Activated CD8-positive, alpha-beta T cell treated with anti-CD3 and anti-CD28 coated beads for 36 hours (primary cell): ENCODE data around the gene RPL27A. TPM values are rescaled to one million over a fixed set of nuclear protein-coding genes. Genes with fewer than 3 reads are reported as not detected.

Experiments used
- ATAC-seq: fragments of 200-7000 bp; cut with Tn5 transposase; one replicate; pipeline ENCODE4 v1.10.0; 2021; ENCODE audit warnings: mild to moderate bottlenecking, moderate library complexity
- CTCF ChIA-PET: fragments of 350-600 bp; sonication (Branson Sonifier 250); formaldehyde crosslinking; loops from one replicate; lab custom pipeline; 2021; ENCODE audit warnings: antibody characterized with exemption; lab: Charles Lee
- POLR2A ChIA-PET: fragments of 350-600 bp; sonication (Branson Sonifier 250); formaldehyde crosslinking; loops from one replicate; lab custom pipeline; 2021; ENCODE audit warnings: antibody characterized with exemption; lab: Charles Lee
- DNase-seq: peaks from one replicate; pipeline ENCODE4 v3.0.0-alpha.2; 2020
- H3K27ac Mint-ChIP-seq: one replicate; pipeline ENCODE4 v1.8.0; 2021; ENCODE audit warnings: mild to moderate bottlenecking, mixed read lengths
- H3K27me3 Mint-ChIP-seq: one replicate; pipeline ENCODE4 v1.8.0; 2021; ENCODE audit warnings: mixed read lengths
- H3K36me3 Mint-ChIP-seq: one replicate; pipeline ENCODE4 v1.8.0; 2021; ENCODE audit warnings: low read depth, mixed read lengths
- H3K4me1 Mint-ChIP-seq: one replicate; pipeline ENCODE4 v1.8.0; 2021; ENCODE audit warnings: low read depth, mixed read lengths
- H3K4me3 Mint-ChIP-seq: one replicate; pipeline ENCODE4 v1.8.0; 2021; ENCODE audit warnings: mild to moderate bottlenecking, moderate library complexity, mixed read lengths
- H3K9me3 Mint-ChIP-seq: one replicate; pipeline ENCODE4 v1.8.0; 2021; ENCODE audit warnings: mixed read lengths
- CTCF ChIP-seq: fragments of 200-600 bp; IDR thresholded peaks from one replicate; pipeline ENCODE4 v1.8.0; 2022; ENCODE audit warnings: antibody characterized with exemption, mild to moderate bottlenecking
- intact Hi-C: fragments of 100-400 bp; cut with micrococcal nuclease; formaldehyde crosslinking; loops from one replicate; pipeline ENCODE4 v1.10.0; 2022
- total RNA-seq, 2 experiments: library from RNA; stranded (reverse); gene quantifications; one replicate each; pipeline ENCODE4 v1.2.3, GENCODE V29; 2021

RPL27A gene
- total RNA-seq, 2 experiments from 2014 or later, result 959 to 987 TPM

DNA sequence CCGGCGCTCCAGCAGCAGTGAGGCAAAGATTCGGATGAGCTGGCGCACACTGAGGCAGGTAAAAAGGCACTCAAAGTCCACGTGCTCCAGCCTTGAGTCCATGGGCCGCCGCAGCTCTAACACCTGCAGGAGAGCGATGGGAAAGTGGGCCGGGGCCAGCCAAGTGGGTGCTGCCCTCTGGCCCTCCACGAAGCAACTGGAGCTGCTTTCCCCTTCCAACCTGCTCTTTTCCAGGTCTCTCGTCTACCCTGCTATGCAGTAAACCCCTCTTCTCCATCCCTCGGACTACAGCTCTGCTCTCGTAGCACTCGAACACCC lies 20.0 kb downstream of the RPL27A start:
- Mint-ChIP-seq H3K36me3 (peaks cover under 1% of the 10 kb centered on the region), H3K9me3 (no peaks in the 10 kb centered on the region), H3K4me3 (no peak overlapping the region), H3K27me3 (no peaks in the 10 kb centered on the region), H3K27ac (no peak overlapping the region), H3K4me1 (no peaks in the 10 kb centered on the region)
- intact Hi-C loops, result no loop called here
- DNase-seq (no peak), ATAC-seq (no peak)
- no peak for TF ChIP-seq CTCF
- ChIA-PET CTCF (no interaction called here), POLR2A (no interaction called here)

DNA sequence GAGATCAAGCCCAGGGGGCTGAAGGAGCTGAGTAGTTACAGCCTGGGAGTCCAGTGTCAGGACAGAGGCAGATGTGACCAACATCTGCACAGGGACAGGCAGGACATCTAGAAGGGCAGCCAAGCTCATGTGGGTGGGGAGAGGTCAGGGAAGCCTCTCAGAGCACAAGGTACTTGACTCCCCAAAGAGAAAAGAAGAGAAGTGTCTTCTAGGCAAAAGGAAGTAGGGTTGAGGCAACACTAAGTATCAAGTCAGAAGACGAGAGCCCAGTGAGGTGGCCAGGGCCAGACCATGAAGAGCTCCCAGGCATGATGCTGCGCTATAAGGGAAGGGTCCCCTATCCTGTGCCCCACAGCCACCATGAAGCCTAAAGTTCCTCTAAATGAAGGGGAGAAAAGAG lies 21.5 kb downstream of the RPL27A start:
- intact Hi-C loops, result no loop called here
- no peaks in the 10 kb centered on the region for H3K36me3 Mint-ChIP-seq
- no peaks in the 10 kb centered on the region for H3K27me3 Mint-ChIP-seq
- POLR2A ChIA-PET, result interaction anchor here (1.5 kb wide), 1 partner anchor 22 kb away, joined by 5 read pairs; the partner anchor contains the start of genes RPL27A and TRIM66
- H3K4me3 Mint-ChIP-seq, result no peak overlapping the region
- no peak for TF ChIP-seq CTCF
- ATAC-seq (no peak), DNase-seq (no peak)
- CTCF ChIA-PET, result no interaction called here
- H3K9me3 Mint-ChIP-seq, result no peaks in the 10 kb centered on the region
- no peak overlapping the region for H3K27ac Mint-ChIP-seq
- no peaks in the 10 kb centered on the region for H3K4me1 Mint-ChIP-seq

DNA sequence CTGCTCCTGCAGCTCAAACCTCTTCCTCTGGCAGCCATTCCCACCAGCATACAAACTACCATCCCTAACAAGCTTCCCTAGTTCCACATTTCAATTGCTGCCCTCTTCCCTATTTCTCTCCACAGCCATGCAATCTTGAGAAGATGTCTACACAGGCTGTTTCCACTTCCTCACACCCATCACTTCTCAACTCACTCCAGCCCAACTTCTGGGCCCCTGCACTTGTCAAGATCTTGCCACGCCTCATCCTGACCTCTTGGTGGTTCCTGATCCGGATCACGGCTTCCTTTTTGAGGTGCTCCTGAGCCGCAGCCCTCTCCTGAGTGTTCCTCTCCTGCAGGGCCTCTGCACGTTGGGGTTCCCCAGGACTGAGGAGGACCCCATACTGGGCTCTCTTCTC lies 22.6 kb downstream of the RPL27A start:
- POLR2A ChIA-PET, result interaction anchor here (1.5 kb wide), 1 partner anchor 23 kb away, joined by 5 read pairs; the partner anchor contains the start of genes RPL27A and TRIM66
- no peak overlapping the region for H3K27ac Mint-ChIP-seq
- no peaks in the 10 kb centered on the region for H3K9me3 Mint-ChIP-seq
- H3K4me1 Mint-ChIP-seq, result no peaks in the 10 kb centered on the region
- no peak for TF ChIP-seq CTCF
- intact Hi-C loops, result no loop called here
- ATAC-seq, result no peak
- no peak for DNase-seq
- H3K36me3 Mint-ChIP-seq, result no peaks in the 10 kb centered on the region
- H3K27me3 Mint-ChIP-seq, result no peaks in the 10 kb centered on the region
- no peak overlapping the region for H3K4me3 Mint-ChIP-seq
- CTCF ChIA-PET, result no interaction called here

DNA sequence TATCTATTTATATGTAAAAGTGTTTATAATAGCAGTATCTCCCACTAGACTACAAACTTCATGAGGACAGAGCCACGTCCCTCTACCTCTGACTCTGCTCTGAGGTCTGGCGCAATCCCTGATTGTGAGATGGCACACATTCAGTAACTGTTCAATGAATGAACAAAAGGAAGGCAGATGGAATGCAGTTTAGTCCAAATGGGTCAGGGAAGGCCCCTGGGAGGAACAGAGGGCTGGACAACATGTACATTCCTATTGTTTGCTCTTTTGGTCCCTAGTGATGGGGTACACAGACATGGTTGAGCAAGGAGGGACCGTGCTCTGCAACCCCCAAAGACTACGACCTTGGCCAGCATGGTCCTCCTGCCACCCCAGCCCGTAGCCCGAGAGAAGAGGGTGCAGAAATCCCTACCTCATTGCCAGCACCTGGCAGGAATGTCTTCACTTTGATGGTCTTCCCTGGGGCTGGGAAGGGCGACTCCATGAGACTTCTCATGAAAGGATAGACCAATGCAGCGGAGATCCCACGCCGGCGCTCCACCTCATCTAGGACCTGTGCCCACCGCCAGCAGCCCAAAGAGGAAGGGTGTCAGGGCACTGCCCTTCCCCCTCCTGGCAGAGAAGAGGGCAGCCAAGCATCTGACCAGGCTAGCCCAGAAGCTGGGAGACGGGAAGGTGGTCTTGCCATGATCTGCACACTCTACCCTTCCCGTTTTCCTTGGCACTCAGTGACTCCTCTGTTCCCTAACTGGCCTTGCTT lies 24.3 kb downstream of the RPL27A start:
- CTCF ChIA-PET, result no interaction called here
- H3K4me3 Mint-ChIP-seq, result no peak overlapping the region
- H3K9me3 Mint-ChIP-seq, result no peaks in the 10 kb centered on the region
- DNase-seq (no peak), ATAC-seq (no peak)
- no peak for TF ChIP-seq CTCF
- no peaks in the 10 kb centered on the region for H3K36me3 Mint-ChIP-seq
- H3K27ac Mint-ChIP-seq, result no peak overlapping the region
- intact Hi-C loops, result no loop called here
- H3K4me1 Mint-ChIP-seq, result no peaks in the 10 kb centered on the region
- H3K27me3 Mint-ChIP-seq, result no peaks in the 10 kb centered on the region
- POLR2A ChIA-PET, result no interaction called here

- CTCF ChIA-PET, result interaction anchor here (0.6 kb wide), 1 partner anchor 160 kb away, joined by 3 read pairs; no protein-coding TSS in a partner anchor
- intact Hi-C loops, result no loop called here
- H3K4me3 Mint-ChIP-seq, result no peak overlapping the region
- no peak for TF ChIP-seq CTCF
- no peaks in the 10 kb centered on the region for H3K27me3 Mint-ChIP-seq
- POLR2A ChIA-PET, result interaction anchor here (1.3 kb wide), 1 partner anchor 13 kb away, joined by 4 read pairs; no protein-coding TSS in a partner anchor
- DNase-seq, result no peak
- H3K4me1 Mint-ChIP-seq, result no peaks in the 10 kb centered on the region
- no peaks in the 10 kb centered on the region for H3K36me3 Mint-ChIP-seq
- no peak for ATAC-seq
- H3K9me3 Mint-ChIP-seq, result no peaks in the 10 kb centered on the region
- no peak overlapping the region for H3K27ac Mint-ChIP-seq
Measured at GRCh38 chr11:8707541-8708191, 25.1 kb downstream of the RPL27A start.
